RWPE1 (cell line): ENCODE measurements around the gene DCXR.

Experiments
- CTCF ChIA-PET: fragments of 350-600 bp; sonication (Branson Sonifier 250); formaldehyde crosslinking; extraction: SDS; loops from one replicate; lab custom pipeline; 2021; lab: Yijun Ruan, JAX
- POLR2A ChIA-PET: fragments of 400-600 bp; formaldehyde crosslinking; extraction: SDS; loops from one replicate; lab custom pipeline; 2020; ENCODE audit warnings: antibody characterized with exemption; ENCODE audit not compliant: low non-redundant PET; lab: Yijun Ruan, JAX
- DNase-seq: peaks from one replicate; pipeline ENCODE4 v3.0.0; 2012; ENCODE audit warnings: low spot score
- H3K27ac ChIP-seq: fragments of 450-650 bp; 2 replicates; pipeline ENCODE4 v1.5.1; 2017
- CTCF ChIP-seq: fragments of 450-650 bp; conservative IDR thresholded peaks from 2 replicates; pipeline ENCODE4 v1.5.1; 2017; ENCODE audit warnings: low read depth, mild to moderate bottlenecking

The DCXR gene

GRCh38 chr17:82028246-82028645 is 9.3 kb downstream of the DCXR start:
- no peak for TF ChIP-seq CTCF
- H3K27ac ChIP-seq = no peak overlapping the region
- ChIA-PET POLR2A (interaction anchor here (0.7 kb wide), 1 partner anchor 12 kb away, joined by 3 read pairs; no protein-coding TSS in a partner anchor), CTCF (interaction anchor here (0.7 kb wide), 1 partner anchor 27 kb away, joined by 3 read pairs; no protein-coding TSS in a partner anchor)
- DNase-seq = no peak

DNA sequence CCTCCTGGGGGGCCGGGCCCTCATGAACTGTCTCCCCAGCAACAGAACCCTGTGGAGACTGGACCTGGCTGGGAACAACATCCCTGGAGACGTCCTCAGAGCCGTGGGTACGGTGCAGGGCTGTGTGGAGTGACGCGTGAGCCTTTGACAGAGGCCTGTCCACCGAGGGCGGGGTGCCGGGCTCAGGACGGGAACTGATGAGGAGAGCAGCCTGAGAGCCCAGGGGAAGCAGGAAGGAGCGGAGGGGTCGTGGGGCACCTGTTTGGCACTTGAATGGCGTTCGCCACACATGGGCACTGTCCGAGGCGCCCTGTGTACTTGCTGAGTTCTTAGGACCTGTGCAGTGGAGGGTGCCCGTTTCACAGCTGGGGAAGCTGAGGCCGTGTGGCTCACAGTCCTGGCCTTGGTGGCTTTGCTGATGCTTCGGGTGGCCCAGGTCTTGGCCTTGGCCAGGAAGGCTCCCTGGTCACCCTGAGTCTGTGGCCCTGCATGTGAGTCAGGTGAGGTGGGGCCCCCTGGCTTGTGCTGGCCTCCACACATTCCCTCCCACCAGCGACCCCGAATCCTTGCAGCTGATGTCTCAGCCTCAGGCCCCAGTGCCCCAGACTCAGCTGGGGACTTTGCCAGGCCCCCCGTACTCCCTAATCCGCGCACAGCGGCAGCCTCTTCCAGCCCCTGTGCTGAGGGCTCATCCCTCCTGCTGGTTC is 11.9 kb downstream of the DCXR start:
- CTCF ChIA-PET = interaction anchor here (0.6 to 1.3 kb wide), 3 partner anchors 33 to 271 kb away, joined by 3 to 4 read pairs (median 4); no protein-coding TSS in a partner anchor

GRCh38 chr17:82024859-82025258 is 12.6 kb downstream of the DCXR start:
- ChIA-PET POLR2A (no interaction called here), CTCF (interaction anchor here (1.3 kb wide), 1 partner anchor 65 kb away, joined by 4 read pairs; no protein-coding TSS in a partner anchor)
- DNase-seq = no peak
- no peak for TF ChIP-seq CTCF
- H3K27ac ChIP-seq = peak overlapping the region; percentile 70

More for the DNA sequence above, 11.9 kb downstream of the DCXR start:
- POLR2A ChIA-PET = interaction anchor here (0.5 kb wide), 1 partner anchor 95 kb away, joined by 3 read pairs; no protein-coding TSS in a partner anchor
- peak overlapping the region; percentile 70 for H3K27ac ChIP-seq
- no peak for DNase-seq
- TF ChIP-seq CTCF = no peak

- POLR2A ChIA-PET = interaction anchor here (1.0 kb wide), 1 partner anchor 8 kb away, joined by 3 read pairs; the partner anchor contains the start of gene RAC3
- DNase-seq = no peak
- TF ChIP-seq CTCF = no peak
- CTCF ChIA-PET = interaction anchor here (0.6 to 4.9 kb wide), 4 partner anchors 14 to 89 kb away, joined by 3 to 128 read pairs (median 4); partner anchors contain the start of genes DCXR and NOTUM
- peak overlapping the region; percentile 70 for H3K27ac ChIP-seq
Observed at GRCh38 chr17:82023447-82024241, 13.9 kb downstream of the DCXR start.

GRCh38 chr17:82022981-82023446 is 14.5 kb downstream of the DCXR start, which contains the start of gene LRRC45:
Gene LRRC45, plus strand, starts transcription at chr17:82023305. Its CDS starts 339 bp downstream, at chr17:82023644.
- POLR2A ChIA-PET = interaction anchor here (0.6 to 1.2 kb wide), 3 partner anchors 8 to 287 kb away, joined by 3 to 4 read pairs (median 3); partner anchors contain the start of genes DCXR and RAC3
- CTCF ChIA-PET = interaction anchor here (3.6 to 4.9 kb wide), 2 partner anchors 8 to 63 kb away, joined by 22 to 128 read pairs; partner anchors contain the start of genes NOTUM and RAC3
- peak; percentile 98 for DNase-seq
- H3K27ac ChIP-seq = peak within 1 kb of the TSS; percentile 80
- TF ChIP-seq CTCF = no peak
